Peyer's patch (tissue), 4 donors: ENCODE measurements around the gene ANO10.

Source experiments
- CTCF ChIP-seq, 6 experiments: fragments of 450-650 bp in 4 of 6; fragments of 200-600 bp in 2 of 6; sonication (generic) in 1 of 6; IDR thresholded peaks; one replicate each; pipeline ENCODE4 v1.5.1; 2017 to 2019; ENCODE audit warnings: antibody characterized with exemption in 6 of 6, mild to moderate bottlenecking in 3 of 6, moderate library complexity in 1 of 6
- POLR2A ChIP-seq, 2 donors: fragments of 450-650 bp; IDR thresholded peaks; one replicate each; pipeline ENCODE4 v1.5.1; 2017; ENCODE audit warnings: antibody characterized with exemption in 2 of 2, mild to moderate bottlenecking in 2 of 2, moderate library complexity in 2 of 2

DNA sequence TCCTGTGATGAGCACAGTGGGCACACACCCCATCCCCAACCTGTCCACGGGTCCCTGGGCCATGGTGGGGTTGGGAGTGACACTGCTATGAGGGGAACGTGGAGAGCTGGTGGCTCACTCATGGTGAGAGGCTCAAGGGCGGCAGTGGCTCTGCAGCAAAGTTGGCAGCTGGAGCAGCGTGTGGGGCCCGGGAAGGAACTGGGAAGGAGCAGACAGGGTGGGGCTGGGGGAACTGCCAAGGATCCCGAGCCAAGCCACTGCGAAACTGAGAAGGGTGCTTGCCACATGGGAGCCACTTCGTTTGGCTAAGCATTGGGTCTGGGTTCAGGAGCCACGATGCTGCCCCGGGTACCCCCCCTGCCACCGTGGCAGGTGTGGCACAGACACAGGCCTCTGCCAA, 255.3 kb downstream of the ANO10 start:
- TF ChIP-seq CTCF (IDR thresholded peaks at IDR 0.05) (no peak), POLR2A (IDR thresholded peaks at IDR 0.05) (no peak)
